ENCODE results near the gene CUX1.
"Not testable (repeated sequence)": the region's sequence is repeated elsewhere in the genome, so short reads cannot be mapped to it uniquely, and the experiment has no call there.

CUX1 gene

GRCh38 chr7:102326157-102326889 lies 508.9 kb downstream of the CUX1 start:
- DNase-seq (ENCODE audit: low read depth, low spot score), result no peak
- H3K4me3 ChIP-seq (ENCODE audit: low read depth, low read length), result no peak overlapping the region
- no peak for TF ChIP-seq CTCF (IDR thresholded peaks at IDR 0.05; ENCODE audit: low read depth, low read length)
- in situ Hi-C loops (cut with HindIII; ENCODE audit: low sequenced_read_pairs), result no loop called here

- in situ Hi-C loops (cut with HindIII; ENCODE audit: low sequenced_read_pairs); H3K4me3 ChIP-seq (ENCODE audit: low read depth, low read length); DNase-seq (ENCODE audit: low read depth, low spot score): not testable (repeated sequence)
Measured at GRCh38 chr7:102327183-102327582, 509.8 kb downstream of the CUX1 start.

- DNase-seq (ENCODE audit: low read depth, low spot score); H3K4me3 ChIP-seq (ENCODE audit: low read depth, low read length); in situ Hi-C loops (cut with HindIII; ENCODE audit: low sequenced_read_pairs): not testable (repeated sequence)
Measured at GRCh38 chr7:102328863-102329262, 511.4 kb downstream of the CUX1 start.

GRCh38 chr7:102329366-102329765 lies 511.9 kb downstream of the CUX1 start:
- DNase-seq (ENCODE audit: low read depth, low spot score); H3K4me3 ChIP-seq (ENCODE audit: low read depth, low read length); in situ Hi-C loops (cut with HindIII; ENCODE audit: low sequenced_read_pairs): not testable (repeated sequence)

- in situ Hi-C loops (cut with HindIII; ENCODE audit: low sequenced_read_pairs), result not testable (repeated sequence)
Measured at GRCh38 chr7:102330666-102331460, 513.4 kb downstream of the CUX1 start.

More at GRCh38 chr7:102330666-102331460, 513.4 kb downstream of the CUX1 start:
- DNase-seq (ENCODE audit: low read depth, low spot score); H3K4me3 ChIP-seq (ENCODE audit: low read depth, low read length): not testable (repeated sequence)
